GM12892 (cell line): ENCODE measurements around the gene ZNF532.

Experiments
- POLR2A ChIP-seq: IDR thresholded peaks from 2 replicates; pipeline ENCODE4 v1.6.1; 2011; ENCODE audit warnings: low read depth, low read length, control low read depth
- POLR2AphosphoS5 ChIP-seq: IDR thresholded peaks from 2 replicates; pipeline ENCODE4 v1.6.1; 2011; ENCODE audit warnings: low read depth, low read length, control low read depth

DNA sequence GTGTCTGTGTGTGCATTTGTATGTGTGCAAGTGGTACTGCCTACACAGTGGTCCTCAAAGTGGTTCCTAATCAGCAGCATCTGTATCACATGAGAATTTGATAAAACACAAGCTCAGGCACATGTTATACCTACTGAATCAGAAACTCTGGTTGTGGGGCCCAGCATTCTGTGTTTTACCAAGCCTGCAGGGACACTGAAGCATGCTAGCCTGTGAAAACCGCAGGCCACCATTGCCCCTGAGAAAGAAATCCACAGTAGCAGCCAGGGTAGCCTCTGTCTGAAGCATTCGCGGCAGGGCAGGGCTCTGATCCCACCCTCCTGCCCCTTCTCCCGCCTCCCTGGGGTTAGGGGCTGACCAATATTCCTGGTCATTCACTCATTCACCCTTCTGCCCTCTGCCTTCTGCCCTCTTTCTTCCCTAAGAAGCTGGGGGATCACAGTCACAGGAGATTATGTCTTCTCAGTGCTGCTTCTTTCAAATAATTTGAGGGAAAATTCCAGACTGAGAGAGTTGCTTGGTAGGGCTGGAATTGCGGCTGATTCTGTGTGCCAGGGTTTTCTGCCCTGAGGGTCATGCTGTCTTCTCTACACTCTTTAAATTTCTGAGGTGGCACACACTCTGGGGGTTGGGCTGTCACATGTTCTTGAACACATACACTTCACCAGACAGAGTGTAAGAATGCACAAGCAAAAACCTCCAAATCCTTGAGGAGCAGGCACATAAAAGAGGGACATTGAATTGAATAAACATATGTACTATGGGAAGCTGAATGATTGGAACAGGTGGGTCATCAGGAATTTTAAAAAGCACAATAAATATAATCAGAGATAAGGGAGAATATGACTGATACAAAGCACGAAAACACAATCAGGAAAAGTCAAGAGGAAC is 148.4 kb downstream of the ZNF532 start:
- TF ChIP-seq POLR2A (no peak), POLR2AphosphoS5 (no peak)
